ENCODE results near the gene DNAJB13.

DNA sequence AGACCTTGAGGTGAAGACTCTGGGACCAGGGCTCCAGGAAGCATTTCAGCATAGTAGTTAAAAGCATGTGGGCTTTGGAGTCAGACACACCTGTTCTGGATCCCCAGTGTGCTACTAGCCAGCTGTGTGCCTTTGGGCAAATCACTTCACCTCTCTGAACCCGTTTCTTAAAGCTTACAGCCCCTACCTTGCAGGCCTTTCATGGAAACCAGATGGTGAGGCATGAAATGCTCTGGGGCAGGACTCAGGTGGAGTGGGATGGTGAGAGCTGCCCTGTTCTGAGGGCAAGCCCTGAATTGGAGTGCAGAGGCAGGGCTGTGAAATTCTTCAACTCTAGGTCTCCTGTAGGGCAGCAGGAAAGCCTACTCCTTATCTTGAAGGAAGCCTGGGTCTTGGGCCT lies 21.4 kb downstream of the DNAJB13 start:
- TF ChIP-seq CTCF (IDR thresholded peaks at IDR 0.05) (no peak), EP300 (IDR thresholded peaks at IDR 0.05) (no peak), POLR2A (IDR thresholded peaks at IDR 0.05) (no peak)
